GM21825 (cell line): ENCODE data around the gene CBLL2.
A peak's percentile ranks its signal among the peaks of the same experiment; 100 is the strongest.
"Not testable (repeated sequence)": the region's sequence is repeated elsewhere in the genome, so short reads cannot be mapped to it uniquely, and the experiment has no call there.

Experiments used
- ATAC-seq: cut with Tn5 transposase; IDR thresholded peaks from one replicate; pipeline ENCODE4 v1.9.1; 2021; ENCODE audit warnings: mild to moderate bottlenecking, moderate library complexity; ENCODE audit not compliant: unreplicated experiment

The CBLL2 gene, protein sequence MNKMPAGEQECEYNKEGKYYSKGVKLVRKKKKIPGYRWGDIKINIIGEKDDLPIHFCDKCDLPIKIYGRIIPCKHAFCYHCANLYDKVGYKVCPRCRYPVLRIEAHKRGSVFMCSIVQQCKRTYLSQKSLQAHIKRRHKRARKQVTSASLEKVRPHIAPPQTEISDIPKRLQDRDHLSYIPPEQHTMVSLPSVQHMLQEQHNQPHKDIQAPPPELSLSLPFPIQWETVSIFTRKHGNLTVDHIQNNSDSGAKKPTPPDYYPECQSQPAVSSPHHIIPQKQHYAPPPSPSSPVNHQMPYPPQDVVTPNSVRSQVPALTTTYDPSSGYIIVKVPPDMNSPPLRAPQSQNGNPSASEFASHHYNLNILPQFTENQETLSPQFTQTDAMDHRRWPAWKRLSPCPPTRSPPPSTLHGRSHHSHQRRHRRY

DNA sequence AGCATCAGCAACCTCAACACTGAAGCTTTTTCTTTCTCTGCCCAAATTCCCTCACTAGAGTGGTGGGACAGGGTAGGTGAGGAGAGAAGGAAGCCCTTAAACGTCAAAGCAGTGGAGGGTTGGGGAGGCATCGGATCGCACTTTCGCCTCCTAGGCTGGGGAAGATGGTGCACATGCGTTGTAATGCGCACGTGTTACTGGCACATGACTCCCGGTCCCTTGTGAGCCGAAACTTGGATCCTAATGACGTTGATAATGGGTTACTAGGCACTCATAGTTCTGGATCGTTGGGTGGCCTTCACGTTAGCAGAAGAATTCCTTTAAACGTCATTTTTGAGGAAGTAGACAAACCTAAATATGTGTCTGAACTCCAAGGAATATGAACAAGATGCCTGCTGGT, at the start of gene CBLL2:
TSS of gene CBLL2 (plus strand) at position 301 of the 400 bp plus-strand sequence. CDS start at position 380, 79 bp downstream.
- ATAC-seq, result no peak

DNA sequence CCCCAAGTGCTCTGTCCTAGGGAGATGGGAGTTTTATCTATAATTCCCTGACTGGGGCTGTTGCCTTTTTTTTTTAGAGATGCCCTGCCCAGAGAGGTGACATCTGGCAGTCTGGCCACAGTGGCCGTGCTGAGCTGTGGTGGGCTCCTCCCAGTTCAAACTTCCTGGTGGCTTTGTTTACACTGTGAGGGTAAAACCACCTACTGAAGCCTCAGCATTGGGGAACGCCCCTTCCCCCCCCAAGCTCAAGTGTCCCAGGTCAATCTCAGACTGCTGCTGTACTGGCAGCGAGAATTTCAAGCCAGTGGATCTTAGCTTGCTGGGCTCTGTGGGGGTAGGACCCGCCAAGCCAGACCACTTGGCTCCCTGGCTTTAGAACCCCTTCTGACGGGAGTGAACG, 38.3 kb upstream of the CBLL2 start:
- ATAC-seq, result no peak

DNA sequence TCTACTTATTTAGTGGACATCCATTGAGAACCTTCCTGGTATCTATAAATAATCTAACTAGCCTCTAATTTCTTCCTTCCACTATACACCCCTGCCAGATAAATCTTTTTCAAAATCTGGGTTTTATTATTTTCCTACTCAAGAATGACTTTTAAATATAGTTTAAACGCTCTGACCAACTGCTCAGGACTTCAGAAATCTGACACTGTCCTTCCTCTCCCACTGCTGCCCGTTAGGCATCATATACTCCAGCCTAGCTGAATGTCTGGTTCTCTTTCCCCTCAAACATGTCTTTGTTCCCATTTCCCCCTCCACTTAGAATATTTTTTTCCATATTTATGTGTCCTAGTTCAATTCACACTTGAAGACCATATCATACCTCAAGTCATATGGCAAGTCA, 35.2 kb upstream of the CBLL2 start:
- ATAC-seq, result no peak

DNA sequence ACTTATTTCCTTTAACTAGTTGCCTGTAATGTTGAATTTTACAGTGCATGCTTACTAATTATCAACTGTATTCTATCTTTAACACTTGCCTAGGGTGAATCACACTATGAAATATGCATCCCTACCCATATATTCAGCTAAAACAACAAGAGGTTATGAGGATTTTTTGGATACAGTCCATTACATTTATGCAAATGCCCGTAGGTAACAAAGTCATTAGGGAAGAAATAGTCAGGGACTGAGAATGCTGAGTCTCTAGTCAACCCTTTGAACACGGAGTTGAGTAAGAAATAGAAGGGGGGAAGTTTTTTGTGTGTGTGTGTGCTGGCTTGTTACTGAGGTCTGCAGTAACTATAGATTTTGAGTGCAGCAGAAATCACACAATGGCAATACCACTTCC, 26.1 kb upstream of the CBLL2 start:
- ATAC-seq, result no peak

DNA sequence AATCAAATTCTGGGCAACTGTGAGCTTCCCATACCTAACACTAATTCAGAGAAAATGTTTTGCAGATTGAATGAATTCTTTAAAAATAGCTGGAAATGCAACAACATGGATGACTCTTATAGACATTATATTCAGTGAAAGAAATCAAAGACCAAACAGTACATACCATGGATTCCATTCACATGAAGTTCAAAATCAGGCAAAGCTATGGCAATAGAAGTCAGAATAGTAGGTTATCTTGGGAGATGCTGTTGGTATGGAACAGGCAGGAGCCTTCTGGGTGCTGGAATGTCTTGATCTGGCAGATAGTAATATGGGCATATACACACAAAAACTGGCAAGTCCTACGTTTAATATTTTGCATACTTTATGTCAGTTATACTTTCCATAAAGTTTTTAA, 25.5 kb upstream of the CBLL2 start:
- ATAC-seq, result no peak

DNA sequence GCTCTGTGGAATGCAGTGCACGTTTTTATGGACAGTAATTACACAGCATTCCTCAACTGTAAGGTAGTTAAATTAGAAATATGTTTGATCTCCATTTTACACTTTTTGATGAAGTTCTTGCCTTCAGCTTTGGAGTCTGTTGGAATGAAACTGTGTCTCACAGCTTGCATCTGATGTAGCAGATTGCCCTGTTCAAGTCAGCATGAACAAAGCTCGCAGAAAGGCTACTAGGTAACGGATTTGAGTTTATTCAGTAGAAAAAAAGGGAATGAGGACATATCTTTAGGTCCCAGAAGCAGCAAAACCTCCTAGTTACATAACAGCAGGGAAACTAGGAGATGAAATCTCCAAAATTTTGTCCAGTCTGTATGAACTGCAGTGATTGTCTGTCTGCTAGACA, 24.3 kb upstream of the CBLL2 start:
- ATAC-seq, result no peak

DNA sequence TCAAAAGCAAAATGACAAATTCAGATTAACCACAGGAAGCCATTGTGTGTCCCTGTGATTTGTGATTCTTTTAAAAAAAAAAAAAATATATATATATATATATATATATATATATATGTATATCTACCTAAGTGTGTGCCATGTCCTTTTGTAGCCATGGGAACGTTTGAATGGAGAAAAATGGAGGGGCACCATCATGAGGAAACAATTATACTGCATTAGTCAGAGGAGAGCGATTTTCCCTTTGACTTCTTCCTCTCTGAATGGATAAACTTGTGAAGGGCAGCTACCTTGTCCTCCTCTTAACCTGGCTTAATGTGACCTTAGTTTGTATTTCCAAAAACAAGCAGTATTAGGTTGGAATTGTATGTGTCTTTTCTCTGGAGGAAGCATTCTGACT, 23.3 kb upstream of the CBLL2 start:
- no peak for ATAC-seq

DNA sequence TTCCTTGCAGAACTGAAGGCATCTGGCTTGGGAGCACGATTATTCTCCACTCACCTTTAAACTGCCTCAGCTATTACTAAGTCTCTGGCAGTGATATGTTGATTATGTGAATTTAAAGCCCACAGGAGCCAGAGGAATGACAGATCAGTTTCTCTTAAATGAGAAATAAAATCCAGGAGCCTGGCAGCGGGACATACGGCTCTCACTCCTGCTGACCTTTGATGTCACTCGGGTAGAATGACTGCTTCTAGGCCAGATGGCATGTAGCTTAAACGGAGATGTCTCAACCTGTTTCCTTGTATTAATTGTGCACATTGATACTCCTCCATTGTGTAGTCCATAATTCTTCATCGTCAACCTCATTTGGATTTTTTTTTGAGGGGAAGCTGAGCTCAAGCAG, 4.0 kb upstream of the CBLL2 start:
- no peak for ATAC-seq

DNA sequence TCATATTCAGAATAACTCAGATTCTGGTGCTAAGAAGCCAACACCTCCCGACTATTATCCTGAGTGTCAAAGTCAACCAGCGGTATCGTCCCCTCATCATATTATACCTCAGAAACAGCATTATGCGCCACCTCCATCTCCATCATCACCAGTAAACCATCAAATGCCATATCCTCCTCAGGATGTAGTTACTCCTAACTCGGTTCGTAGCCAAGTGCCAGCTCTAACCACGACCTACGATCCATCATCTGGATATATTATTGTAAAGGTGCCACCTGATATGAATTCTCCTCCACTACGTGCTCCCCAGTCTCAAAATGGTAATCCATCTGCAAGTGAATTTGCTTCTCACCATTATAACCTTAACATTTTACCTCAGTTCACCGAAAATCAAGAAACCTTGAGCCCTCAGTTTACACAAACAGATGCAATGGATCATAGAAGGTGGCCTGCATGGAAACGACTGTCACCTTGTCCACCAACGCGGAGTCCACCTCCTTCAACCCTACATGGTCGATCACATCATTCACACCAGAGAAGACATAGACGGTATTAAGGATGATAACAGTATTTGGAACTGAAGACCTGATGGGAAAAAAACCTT, 1.1 kb downstream of the CBLL2 start:
- no peak for ATAC-seq

DNA sequence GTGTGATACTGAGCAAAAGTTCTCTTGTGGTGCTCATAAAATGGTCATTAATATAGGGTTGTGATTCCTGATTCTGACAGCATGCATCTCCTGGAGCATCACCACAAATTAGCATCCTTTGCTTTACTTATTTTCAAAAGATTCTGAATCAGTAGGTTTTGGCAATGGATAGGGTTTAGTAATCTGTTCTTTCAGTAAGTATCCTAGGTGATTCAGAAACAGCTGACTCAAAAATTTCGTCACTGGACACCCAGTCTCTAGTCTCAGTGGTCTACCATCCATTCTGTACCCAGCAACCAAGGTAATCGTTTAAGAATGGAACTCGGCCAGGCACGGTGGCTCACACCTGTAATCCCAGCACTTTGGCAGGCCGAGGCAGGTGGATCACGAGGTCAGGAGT, 4.1 kb downstream of the CBLL2 start:
- no peak for ATAC-seq

DNA sequence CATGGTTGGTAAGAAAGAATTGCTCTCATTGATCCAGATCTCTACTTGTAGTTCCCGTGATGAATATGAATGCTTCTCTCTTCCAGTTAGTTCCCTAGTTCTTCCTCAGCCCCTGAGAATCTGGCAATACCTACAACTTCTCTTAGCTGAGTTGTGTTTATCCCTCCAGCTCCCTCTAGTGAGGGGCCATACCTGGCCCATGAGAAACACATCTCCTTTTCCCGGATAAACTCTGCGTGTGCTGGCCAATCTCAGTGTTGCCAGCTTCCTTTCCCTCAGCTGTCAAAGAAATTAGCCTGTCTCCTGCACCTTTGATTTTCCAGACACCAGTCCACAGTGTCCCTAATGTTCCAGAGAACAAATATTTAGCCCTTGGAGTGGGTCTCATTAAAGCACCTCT, 5.7 kb downstream of the CBLL2 start:
- ATAC-seq, result no peak

DNA sequence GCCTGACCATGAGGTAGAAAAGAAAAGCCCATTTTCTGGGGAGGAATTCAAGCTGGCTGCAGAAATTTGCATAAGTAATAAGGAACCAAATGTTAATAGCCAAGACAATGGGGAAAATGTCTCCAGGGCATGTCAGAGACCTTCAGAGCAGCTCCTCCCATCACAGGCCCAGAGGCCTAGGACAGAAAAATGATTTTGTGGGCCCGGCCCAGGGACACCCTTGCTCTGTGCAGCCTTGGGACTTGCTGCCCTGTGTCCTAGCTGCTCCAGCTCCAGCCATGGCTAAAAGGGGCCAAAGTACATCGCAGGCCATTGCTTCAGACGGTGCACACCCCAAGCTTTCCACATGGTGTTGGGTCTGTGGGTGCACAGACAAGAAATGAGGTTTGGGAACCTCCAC, 16.5 kb downstream of the CBLL2 start:
- not testable (repeated sequence) for ATAC-seq

DNA sequence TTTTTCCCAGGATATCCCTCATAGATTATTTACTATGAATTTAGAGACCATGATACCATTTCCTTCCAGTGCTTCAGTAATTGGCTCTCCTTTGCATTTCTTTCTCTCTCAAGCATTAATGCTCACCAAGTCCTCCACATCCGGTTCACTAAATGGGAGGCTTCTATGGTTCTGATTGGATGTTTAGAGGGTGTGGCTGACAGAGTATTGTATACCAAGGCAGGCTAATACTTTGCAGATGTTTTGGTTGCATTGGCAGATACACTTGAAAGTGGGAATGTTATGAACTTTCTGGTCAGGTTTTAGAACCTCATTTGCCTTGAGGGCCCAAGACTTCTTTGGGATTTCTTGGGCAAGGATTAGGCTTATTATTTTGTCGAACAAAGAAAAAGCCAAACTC, 24.2 kb downstream of the CBLL2 start:
- no peak for ATAC-seq

DNA sequence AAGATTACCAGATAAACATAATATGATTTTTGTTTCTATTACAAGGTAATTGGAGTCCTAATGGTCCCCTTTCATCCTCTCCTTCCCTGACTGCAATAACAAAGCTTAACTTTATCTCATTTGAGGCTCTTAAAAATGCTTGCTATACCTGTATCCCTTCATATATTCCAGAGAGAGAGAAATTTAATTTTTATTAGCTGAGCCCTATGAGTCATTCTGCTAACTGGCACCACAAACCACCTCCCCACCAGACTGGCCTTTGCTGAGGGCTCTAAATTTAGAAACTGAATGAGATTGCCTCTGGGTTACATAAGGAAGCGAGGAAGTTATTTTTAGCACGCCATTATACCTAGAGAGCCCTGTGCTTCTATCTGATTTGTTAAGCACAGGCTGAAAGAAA, 27.4 kb downstream of the CBLL2 start:
- peak; percentile 76 for ATAC-seq

DNA sequence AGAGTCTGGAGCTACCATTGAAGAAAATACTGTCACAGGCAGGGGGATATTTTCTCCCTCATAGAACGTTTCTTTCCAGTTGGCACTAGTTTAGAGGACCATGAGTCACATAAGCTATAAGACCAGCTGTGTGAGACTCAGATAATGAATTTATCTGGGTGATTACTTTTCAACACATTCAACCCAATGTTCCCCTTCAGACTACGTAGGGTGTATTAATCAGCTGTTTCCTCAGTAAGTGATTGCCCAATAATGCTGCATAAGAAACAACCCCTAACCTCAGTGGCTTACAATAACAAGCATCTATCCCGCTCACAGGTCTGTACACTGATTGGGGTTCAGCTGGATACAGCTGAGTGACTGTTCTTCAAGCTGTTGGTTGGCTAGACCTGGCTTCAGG, 38.1 kb downstream of the CBLL2 start:
- ATAC-seq, result no peak

DNA sequence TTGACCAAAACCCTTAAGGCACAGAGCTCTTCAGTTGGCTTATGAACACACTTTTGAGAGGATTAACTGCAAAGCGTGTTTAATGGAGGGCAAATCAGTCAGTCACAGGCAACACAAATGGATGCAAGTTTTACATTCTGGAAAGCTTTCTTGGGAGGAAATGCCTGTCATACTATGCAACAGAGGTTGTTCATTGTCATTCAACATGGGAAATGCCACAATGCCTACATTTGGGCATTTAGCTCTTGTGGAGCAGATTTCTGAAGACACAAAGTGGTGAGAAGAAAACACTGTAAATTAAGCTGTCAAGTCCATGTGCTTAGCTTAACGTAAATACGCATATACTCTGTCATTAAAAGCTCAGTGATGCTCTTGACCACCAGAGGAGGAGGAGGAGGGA, 41.1 kb downstream of the CBLL2 start:
- no peak for ATAC-seq

DNA sequence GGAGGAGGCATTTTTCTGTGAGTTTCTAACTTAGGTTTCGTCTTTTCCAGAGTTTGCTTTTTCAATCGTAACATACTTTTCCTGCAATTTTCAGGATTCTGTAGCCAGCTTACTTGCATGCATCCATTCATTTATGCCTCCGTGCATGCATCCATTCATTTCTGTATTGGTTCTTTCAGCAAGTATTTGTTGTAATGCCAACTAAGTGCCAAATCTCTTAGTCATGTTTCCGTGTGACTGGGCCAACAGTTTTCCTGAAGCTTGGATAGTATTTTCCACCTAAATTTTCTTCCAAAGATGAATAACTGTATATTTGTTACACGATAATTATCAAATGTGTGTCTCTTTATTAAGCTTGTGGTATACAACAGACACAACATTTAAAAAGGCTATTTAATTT, 41.5 kb downstream of the CBLL2 start:
- no peak for ATAC-seq

DNA sequence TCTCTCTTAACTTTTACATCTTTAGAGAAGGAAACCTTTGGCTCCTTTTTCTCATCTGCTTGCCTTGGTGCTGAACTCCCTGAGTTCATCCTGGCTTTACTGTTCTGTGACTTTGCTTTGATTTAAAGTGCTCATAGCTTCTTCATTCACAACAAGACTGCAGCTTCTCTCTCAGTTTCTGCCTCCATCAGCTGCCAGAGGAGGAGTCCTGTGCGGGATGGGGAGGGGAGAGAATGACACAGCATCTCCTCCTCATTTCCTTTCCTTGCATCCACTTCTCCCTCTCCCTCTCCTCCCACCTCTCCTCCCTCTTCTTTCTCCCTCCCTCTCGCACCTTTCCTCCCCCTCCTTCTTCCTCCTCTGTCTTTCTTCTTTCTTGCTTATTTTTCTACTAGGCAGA, 42.0 kb downstream of the CBLL2 start:
- ATAC-seq, result no peak

DNA sequence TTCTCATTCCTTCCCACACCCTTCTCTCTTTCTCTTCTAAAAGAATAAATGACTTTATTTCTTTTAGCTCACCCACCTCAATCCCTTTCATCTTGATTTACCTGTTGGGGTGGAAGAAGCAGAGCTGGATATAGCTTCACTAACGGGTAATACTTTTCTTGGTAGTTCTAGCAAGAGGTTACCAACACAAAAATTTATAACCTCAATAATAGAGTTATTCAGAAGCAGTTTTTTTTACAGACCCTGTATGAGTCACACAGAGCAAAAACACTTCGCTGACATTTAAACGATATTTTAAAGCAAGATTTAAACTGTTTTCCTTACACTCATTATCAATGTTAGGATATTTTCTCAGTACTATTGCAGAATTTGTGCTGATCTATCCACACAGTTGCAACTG, 42.4 kb downstream of the CBLL2 start:
- ATAC-seq, result no peak

DNA sequence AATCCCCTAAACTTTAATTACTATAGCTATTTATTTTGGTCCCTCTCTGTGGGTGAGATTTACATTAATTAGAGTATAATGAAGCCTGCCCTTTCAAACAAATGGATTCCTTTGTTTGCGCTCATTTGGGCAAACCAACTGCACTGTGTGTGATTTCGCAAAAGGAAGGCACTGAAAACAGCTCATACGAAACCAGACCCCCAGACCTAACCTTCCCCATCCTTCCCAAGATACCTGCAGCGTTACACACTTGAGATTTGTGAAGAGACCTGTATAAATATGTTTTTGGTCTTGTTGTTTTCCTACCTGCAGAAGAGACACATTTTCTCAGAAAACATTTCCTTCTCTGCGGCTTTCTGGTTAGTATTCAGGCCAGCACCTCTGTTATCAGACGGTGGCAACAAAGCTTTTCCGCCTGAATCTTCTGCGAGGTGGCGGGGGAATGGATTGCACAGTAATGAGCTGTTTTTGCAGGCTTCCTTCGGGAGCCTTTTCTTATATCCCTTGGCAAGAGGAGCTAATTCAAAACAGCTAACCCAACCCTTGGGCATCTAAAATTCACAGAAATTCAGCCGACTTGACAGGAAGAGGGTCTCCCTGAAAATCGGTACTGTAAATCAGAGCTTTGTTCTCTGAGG, 47.6 kb downstream of the CBLL2 start:
- ATAC-seq, result no peak

DNA sequence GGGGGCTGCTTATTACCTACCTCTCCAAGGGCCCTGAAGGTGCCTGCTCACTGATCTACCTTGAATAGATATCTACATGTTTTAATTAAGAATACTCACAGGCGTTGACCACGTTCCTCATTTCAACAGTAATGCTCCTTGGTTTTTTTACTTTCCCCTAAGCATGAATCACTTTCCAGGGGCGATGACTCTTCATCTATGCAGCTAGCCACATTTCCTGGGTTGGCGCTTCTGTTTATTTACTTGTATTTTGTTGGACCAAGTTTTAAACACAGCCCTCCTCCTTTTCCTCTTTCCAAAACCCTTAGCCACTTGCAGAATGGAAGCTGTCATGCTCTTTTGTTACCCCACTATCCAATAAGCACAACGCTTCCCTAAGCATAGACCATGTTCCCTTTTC, 50.8 kb downstream of the CBLL2 start:
- ATAC-seq, result no peak
